Type B pancreatic cell (in vitro differentiated cells): ENCODE measurements around the gene THUMPD2. TPM values are rescaled to one million over a fixed set of nuclear protein-coding genes. Genes with fewer than 3 reads are reported as not detected.

Experiments
- DNase-seq: peaks from one replicate; pipeline ENCODE4 v3.0.0; 2021; ENCODE audit warnings: mixed read lengths; ENCODE audit not compliant: unreplicated experiment; ENCODE audit errors: extremely low spot score
- H3K27ac Mint-ChIP-seq: 2 replicates; pipeline ENCODE4 v1.8.0; 2021; ENCODE audit warnings: mild to moderate bottlenecking, mixed read lengths
- H3K27me3 Mint-ChIP-seq: 2 replicates; pipeline ENCODE4 v1.8.0; 2021; ENCODE audit warnings: mixed read lengths
- H3K36me3 Mint-ChIP-seq: 2 replicates; pipeline ENCODE4 v1.8.0; 2021; ENCODE audit warnings: mixed read lengths
- H3K4me1 Mint-ChIP-seq: one replicate; pipeline ENCODE4 v1.8.0; 2021; ENCODE audit warnings: mixed read lengths; ENCODE audit not compliant: unreplicated experiment
- H3K4me3 Mint-ChIP-seq: 2 replicates; pipeline ENCODE4 v1.8.0; 2021; ENCODE audit warnings: mild to moderate bottlenecking, mixed read lengths
- H3K9me3 Mint-ChIP-seq: 2 replicates; pipeline ENCODE4 v1.8.0; 2021; ENCODE audit warnings: mixed read lengths
- total RNA-seq: library from RNA; stranded (reverse); gene quantifications from 2 replicates; pipeline ENCODE4 v1.2.1, GENCODE V29; 2021; ENCODE audit warnings: low replicate concordance
- TF ChIP-seq, protein P1 (sequence below): fragments of 200-600 bp; sonication (generic); conservative IDR thresholded peaks from 2 replicates; pipeline ENCODE4 v1.5.0; 2021; ENCODE audit warnings: antibody characterized with exemption, mild to moderate bottlenecking

THUMPD2 gene
- total RNA-seq, 1 donor from 2014 or later, result 11.7 TPM

DNA sequence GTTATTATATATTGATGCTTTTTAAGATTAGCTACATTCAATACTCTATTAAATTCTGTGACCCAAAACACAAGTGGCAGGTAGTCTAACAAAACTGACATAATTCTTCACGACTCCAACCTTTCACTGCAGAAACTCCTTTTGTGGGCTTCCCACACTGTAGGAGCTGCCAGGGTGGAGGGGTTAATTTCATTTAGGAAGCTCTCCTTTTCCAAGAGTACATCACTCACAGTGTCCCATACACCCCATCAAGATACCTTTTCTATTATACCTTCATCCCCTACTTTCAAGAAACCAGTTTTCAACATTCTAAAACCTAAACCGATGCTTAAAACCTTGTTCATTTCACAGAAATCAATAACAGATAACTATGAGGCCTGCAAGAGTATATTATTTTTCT lies 825 bp downstream of the THUMPD2 start:
- peak overlapping the region; percentile 92 for H3K4me3 Mint-ChIP-seq
- peak overlapping the region; percentile 88 for H3K27ac Mint-ChIP-seq
- TF ChIP-seq, protein P1, sequence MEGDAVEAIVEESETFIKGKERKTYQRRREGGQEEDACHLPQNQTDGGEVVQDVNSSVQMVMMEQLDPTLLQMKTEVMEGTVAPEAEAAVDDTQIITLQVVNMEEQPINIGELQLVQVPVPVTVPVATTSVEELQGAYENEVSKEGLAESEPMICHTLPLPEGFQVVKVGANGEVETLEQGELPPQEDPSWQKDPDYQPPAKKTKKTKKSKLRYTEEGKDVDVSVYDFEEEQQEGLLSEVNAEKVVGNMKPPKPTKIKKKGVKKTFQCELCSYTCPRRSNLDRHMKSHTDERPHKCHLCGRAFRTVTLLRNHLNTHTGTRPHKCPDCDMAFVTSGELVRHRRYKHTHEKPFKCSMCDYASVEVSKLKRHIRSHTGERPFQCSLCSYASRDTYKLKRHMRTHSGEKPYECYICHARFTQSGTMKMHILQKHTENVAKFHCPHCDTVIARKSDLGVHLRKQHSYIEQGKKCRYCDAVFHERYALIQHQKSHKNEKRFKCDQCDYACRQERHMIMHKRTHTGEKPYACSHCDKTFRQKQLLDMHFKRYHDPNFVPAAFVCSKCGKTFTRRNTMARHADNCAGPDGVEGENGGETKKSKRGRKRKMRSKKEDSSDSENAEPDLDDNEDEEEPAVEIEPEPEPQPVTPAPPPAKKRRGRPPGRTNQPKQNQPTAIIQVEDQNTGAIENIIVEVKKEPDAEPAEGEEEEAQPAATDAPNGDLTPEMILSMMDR, result no peak
- no peaks in the 10 kb centered on the region for H3K27me3 Mint-ChIP-seq
- no peaks in the 10 kb centered on the region for H3K9me3 Mint-ChIP-seq
- no peak for DNase-seq
- H3K36me3 Mint-ChIP-seq, result peaks cover 19% of the 10 kb centered on the region
- peaks cover 46% of the 10 kb centered on the region for H3K4me1 Mint-ChIP-seq

DNA sequence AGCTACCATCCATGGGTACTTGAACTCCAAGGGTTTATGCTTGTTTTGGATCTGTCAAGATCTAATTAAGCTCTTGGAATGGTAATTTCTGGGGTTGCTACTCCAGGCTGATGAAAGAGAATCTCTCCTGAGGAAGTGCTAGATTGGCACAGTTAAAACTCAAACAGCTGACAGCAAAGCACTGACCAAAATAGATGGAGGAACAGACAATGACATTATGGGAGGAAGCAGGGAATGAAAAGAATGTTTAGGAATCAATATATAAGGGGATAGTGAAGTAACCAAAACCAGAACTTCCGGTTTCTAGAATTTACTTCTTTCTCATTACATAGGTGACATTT lies 6.3 kb downstream of the THUMPD2 start:
- TF ChIP-seq, protein P1, result no peak
- Mint-ChIP-seq H3K36me3 (peaks cover 44% of the 10 kb centered on the region), H3K27ac (peak overlapping the region; percentile 4), H3K4me3 (no peak overlapping the region), H3K27me3 (no peaks in the 10 kb centered on the region), H3K9me3 (no peaks in the 10 kb centered on the region), H3K4me1 (peaks cover 27% of the 10 kb centered on the region)
- no peak for DNase-seq

DNA sequence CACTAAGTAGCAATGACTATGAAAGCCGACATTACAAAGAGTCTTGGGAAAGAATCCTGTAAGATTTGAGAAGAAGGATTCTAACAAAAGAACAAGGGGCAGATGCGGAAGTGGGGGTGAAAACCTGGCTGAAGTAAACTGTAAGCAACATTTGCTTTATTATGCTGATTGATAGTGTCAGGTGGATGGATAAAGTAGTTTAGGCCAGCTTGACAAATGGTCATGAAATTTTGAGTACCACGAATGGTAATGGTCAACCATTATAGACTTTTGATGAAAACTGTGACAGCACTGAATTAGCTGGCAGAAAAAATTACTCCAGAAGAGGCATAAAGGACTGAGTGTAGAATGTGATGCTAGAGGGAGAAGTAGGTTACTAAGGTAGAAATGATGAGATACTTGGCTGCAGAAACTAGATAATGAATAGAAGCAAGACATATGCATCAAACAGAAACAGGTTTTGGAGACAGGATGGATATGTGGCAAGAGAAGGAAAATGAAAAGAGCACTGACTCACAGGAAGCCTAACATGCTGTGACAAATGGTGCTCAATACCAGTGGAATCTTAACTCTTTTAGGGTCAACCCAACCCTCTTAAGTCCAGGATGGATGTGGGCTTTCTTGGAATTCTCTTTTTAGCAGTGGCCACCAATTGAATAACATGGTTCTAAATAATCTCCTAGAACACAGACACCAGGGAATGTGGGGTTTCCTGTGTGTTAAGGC lies 6.8 kb downstream of the THUMPD2 start:
- Mint-ChIP-seq H3K9me3 (no peaks in the 10 kb centered on the region), H3K4me1 (peaks cover 22% of the 10 kb centered on the region), H3K4me3 (no peak overlapping the region), H3K27me3 (no peaks in the 10 kb centered on the region), H3K27ac (peak overlapping the region; percentile 4), H3K36me3 (peaks cover 39% of the 10 kb centered on the region)
- TF ChIP-seq, protein P1, result no peak
- DNase-seq, result no peak

DNA sequence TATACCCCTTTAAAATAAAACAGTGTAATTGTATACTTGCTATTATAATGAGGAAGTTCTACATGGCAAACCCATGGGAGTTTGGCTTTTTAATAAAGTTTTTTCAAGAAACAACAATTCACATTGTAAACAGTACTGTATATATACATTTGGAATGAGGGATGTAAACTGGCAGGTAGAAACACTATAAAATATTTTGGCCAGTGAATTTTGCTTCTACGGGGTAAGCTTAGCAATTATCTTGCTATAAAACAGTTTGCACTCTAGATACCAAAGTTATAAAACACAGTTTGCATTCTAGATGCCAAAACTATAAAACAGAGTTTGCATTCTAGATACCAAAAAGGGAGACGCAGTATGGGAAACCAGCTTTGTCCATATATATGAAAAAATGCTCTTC lies 16.6 kb downstream of the THUMPD2 start:
- H3K36me3 Mint-ChIP-seq, result peaks cover 50% of the 10 kb centered on the region

DNA sequence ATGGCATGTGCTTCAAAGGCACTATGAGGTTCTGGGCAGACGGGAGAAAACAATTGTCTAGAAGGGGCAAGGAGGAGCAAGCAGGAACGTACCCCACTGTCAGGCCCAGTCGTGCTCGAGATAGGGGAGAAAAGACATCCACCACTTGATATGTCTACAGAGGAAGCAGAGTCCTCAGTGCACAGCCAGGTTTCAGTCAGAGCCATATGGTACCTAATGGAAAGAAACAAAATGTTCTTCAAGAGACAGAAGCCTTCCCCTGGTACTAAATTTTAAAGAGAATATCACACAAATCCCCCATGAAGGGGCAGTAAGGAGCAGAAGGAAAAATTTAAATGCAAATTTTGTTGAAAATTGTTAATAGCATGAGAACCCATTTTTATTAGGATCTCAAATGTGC lies 21.9 kb downstream of the THUMPD2 start:
- TF ChIP-seq, protein P1, result no peak
- H3K4me3 Mint-ChIP-seq, result no peak overlapping the region
- no peak for DNase-seq
- H3K4me1 Mint-ChIP-seq, result peaks cover 6% of the 10 kb centered on the region
- H3K9me3 Mint-ChIP-seq, result no peaks in the 10 kb centered on the region
- no peaks in the 10 kb centered on the region for H3K27me3 Mint-ChIP-seq
- H3K27ac Mint-ChIP-seq, result no peak overlapping the region
- H3K36me3 Mint-ChIP-seq, result peaks cover 58% of the 10 kb centered on the region

More for the DNA sequence above, 16.6 kb downstream of the THUMPD2 start:
- DNase-seq, result no peak
- H3K9me3 Mint-ChIP-seq, result no peaks in the 10 kb centered on the region
- no peak overlapping the region for H3K27ac Mint-ChIP-seq
- TF ChIP-seq, protein P1, result no peak
- H3K27me3 Mint-ChIP-seq, result no peaks in the 10 kb centered on the region
- no peaks in the 10 kb centered on the region for H3K4me1 Mint-ChIP-seq
- no peak overlapping the region for H3K4me3 Mint-ChIP-seq
